ENCODE results near the gene LARP6.
"Not testable (repeated sequence)": the region's sequence is repeated elsewhere in the genome, so short reads cannot be mapped to it uniquely, and the experiment has no call there.

The LARP6 gene

DNA sequence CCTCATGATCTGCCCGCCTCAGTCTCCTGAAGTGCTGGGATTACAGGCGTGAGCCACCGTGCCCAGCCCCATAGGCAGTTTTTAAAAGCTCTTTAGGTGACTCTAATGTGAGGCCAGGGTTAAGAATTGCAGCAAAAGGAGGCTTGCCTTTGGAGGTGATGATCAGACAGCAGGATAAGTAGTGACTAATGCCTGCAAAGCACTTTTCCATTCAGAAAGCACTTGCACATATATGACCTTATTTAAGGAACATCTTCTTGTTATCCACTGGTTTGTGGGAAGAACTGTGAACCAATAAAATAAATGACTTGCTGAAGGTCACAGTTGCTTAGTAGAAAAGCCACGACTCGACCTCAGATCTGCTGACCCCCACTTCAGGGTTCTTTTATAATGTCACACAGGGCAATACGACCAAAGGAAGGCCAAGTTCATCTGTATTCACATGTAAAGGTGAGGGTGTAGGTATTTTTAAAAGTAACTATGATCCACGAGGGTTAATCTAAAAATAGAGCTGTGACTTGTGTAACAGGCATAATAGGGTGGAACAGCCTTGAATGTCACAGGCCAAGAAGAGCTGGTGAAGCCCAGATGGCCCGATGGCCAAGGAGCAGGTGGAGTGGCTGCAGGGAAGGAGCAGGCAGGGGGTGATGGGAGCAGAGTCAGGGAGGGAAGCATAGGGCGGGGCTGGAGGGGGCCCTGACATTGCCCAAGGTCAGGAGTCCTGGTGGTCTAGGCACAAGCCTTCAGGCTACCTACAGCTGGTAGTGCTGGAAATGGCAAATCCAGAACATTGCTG lies 24.4 kb downstream of the LARP6 start:
- DNase-seq, result no peak

DNA sequence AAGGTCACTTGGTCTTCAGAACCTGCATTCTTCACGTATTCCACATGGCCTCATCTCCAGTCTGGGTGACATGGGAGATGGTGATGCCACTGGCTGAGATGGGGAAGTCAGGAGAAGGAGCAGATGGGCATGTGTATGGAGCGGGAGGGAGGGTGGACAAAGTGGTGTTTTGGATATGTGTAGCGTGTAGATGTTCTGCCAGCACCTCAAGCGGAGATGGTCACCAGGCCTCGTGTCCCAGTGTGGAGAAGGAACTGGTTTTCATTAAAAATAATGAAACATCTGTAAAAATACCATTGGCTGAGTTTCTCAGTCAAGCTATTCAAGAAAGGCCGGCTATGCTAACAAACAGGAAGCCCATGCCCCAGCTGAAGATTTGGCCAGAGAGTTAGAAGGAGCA lies 26.2 kb downstream of the LARP6 start:
- no peak for DNase-seq

GRCh38 chr15:70826634-70827033 lies 27.3 kb downstream of the LARP6 start:
- DNase-seq, result no peak

GRCh38 chr15:70825841-70826240 lies 28.1 kb downstream of the LARP6 start:
- no peak for DNase-seq

- no peak for DNase-seq
Observed at GRCh38 chr15:70823196-70823595, 30.8 kb downstream of the LARP6 start.

GRCh38 chr15:70820214-70820613 lies 33.7 kb downstream of the LARP6 start:
- DNase-seq, result no peak

- DNase-seq, result no peak
Observed at GRCh38 chr15:70818580-70818979, 35.4 kb downstream of the LARP6 start.

DNA sequence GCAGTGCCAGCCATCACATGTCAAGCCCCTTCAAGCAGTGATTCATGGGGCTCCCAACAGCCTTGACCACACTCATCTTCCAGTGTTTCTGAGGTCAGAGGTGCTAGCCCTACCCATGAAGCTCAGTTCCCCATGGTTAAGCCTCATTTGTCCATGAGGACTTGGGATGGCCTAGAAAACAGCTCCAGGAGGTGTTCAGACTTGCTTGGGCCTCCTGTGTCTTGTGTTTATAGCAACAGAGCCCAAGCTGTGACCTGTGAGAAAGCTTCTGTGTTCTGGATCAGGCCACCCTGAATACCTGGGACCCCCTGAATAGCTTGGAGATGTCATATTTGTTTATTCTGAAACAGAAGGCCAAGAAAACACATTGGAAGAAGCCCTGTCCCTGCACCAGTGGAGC lies 36.7 kb downstream of the LARP6 start:
- DNase-seq, result no peak

DNA sequence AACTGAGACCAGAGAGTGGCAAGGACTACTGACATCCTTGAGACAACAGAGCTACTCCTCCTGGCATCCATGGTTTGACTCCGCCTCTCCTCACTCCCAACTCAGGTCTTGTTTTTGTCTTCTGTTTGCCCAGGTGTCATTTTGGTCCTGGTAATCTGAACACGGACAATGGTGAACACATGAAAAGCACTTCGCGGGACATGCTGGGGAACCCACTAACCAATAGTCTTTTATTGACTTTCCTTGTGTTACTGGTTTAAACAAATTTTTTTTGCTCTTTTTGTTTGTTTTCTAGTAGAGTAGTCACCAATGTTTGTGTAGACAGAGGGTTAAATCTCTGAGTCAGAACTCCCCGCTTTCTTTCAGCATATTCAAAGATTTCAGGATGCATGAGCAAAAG lies 38.4 kb downstream of the LARP6 start:
- no peak for DNase-seq

DNA sequence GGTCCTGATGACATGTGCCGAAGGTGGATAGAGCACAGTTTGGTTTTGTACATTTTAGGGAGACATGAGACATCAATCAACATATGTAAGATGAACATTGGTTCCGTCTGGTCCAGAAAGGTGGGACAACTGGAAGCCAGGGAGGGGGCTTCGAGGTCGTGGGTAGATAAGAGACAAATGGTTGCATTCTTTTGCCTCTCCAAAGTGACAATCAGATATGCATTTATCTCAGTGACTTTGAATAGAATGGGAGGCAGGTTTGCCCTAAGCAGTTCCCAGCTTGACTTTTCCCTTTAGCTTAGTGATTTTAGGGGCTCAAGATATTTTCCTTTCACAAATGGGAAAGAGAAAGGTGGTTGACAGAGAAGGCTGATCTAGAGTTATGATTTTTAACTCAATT lies 38.9 kb downstream of the LARP6 start:
- DNase-seq, result not testable (repeated sequence)

DNA sequence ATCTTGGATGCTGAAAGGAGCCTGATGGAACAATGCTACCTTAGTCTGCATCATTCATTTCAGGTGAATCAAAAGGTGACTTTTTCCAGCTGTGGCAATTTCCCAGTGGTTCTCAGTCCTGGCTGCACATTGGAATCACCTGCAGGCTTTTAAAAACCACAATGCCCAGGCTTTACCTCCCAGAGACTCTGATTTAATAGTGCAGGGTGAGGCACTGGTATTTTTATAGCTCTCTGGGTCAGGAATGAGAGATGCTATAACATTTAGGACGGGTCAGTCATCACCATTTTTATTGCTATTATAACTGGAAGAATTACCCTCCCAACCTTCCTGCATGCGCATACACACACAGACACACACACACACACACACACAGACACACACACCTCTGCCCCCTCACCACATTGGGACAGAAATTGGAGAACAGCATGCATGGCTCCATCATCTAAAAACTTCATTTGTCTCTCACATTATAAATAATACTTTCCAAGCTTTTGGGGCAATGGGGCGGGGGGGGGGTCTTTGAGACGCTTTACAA lies 41.1 kb downstream of the LARP6 start:
- no peak for DNase-seq

GRCh38 chr15:70810916-70811578 lies 42.9 kb downstream of the LARP6 start:
- no peak for DNase-seq

DNA sequence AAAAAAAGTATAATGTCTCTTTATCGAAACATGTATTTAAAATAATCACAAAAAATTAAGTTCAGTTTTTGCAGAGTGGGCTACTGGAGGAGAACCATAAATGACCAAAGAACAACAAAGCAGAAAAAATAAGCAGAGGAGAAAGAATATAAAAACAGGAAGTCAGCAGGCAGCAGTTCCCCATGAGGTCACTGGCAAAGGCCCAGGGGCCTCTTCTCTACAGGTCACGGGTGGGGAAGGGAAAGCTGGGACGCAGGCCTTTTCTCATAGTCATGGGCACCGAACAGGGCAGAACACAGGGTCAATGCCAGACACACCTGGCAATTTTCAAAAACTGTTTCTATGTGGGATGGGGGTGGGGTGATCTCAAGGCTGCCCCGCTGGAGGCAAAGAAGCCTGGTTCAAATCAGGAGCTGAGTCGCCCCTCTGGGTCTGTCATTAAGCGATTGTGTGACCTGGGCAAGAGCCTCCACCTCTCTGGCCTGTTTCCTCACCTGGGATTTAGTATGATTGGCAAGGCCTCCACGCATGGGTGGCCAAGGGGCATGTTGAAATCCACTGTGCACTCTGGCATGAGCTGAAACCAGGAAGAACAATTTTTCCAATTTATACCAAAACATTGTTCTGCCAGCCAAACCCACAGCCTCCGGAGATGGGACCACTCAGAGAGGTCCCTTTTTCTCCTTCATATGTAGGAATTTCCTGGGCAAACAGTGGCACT lies 46.8 kb downstream of the LARP6 start:
- no peak for DNase-seq

DNA sequence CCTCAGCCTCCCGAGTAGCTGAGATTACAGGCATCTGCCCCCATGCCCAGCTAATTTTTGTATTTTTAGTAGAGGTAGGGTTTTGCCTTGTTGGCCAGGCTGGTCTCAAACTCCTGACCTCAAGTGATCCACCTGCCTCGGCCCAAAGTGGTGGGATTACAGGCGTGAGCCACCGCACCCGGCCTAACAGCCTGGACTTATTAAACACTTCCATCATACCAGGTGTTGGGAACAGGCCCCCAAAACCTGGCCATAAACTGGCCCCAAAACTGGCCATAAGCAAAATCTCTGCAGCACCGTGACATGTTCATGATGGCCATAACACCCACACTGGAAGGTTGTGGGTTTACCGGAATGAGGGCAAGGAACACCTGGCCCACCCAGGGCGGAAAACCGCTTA lies 49.6 kb downstream of the LARP6 start:
- DNase-seq, result not testable (repeated sequence)

DNA sequence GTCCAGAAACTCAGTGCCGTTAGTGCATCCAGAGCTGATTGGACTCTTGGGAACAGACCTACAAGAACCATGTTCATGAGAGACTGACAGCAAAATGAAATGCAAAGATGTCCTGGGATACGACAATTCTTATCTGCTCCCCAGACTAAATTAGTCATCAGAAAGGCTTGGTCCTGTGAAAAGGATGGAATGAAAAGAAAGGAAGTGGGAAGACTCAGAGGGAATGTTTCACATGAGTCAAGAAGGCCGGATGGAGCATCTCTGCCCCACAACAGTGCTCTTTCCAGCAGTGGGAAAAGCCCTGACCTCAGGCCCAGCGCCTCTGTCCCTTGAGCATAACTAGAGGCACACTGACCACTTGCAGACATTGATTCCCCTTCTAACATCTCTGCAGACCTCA lies 51.3 kb downstream of the LARP6 start:
- no peak for DNase-seq

DNA sequence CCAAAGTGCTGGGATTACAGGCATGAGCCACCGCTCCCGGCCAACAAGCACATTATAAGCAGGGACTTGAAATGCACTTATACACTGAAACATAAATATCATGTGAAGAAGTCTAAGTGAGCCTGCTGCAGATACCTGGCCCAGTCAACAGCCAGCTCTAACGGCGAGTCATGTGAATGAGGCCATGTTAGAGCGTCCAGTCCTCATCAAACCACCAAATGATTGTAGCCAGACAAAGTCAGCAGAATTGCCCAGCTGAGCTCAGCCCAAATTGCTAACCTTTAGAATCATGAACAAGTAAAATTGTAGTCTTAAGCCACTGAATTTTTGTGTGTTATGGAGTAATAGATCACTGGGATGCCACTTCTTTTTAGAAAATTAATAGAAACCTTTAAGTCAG lies 52.8 kb downstream of the LARP6 start:
- DNase-seq, result no peak

GRCh38 chr15:70799667-70800450 lies 54.1 kb downstream of the LARP6 start:
- DNase-seq, result no peak

DNA sequence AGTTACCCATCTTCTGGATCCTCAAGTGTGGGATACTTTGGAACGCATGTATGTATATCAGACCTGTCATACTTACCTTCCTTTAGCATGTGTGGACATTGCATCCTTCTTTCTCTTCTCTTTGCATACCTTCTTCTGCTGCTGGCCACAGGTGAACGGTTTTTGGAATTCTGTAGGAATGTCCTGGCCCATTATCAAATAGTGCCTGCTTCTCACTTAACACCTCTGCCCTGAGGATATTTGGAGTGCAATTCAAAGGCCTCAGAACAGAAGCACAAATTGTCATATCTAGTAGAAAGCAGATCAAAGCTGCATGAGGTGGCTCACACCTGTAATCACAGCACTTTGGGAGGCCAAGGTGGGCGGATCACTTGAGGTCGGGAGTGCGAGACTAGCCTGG lies 56.5 kb downstream of the LARP6 start:
- DNase-seq, result no peak

- DNase-seq, result no peak
Observed at GRCh38 chr15:70796516-70797310, 57.2 kb downstream of the LARP6 start.

GRCh38 chr15:70795311-70795665 lies 58.7 kb downstream of the LARP6 start:
- no peak for DNase-seq

DNA sequence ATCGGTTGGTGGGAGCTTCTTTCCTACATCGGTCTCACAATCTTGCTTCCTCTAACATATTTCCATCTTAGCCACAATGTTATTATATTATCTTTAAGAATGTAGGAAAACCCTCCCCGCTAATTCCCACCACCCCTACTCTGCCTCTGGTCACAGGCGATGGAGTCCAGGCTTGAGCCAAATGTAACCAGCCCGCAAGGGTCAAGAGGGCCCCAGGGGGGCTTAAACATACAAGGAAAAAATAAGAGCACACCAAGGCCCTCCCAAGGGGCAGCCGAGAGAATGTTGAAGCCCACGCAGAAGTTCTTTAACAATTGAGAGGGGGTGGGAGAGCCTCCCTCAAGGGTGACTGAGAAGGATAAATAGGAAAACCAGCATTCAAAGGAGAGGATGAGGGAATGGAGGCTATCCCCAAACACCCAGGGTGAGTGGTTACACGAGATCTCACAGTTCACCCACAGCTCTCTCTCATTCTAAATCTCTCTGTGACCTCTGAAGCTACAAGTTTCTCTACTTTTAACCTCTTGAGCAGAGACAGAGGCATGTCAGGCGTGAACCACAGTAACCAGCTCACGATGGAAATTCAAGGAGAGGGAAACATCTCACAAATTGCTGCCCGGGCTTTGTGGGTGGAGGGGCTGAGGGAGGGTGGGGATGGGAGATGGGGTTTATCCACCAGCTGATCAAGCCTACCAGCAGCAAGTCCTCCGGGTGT lies 59.2 kb downstream of the LARP6 start:
- no peak for DNase-seq
